Naive thymus-derived CD4-positive, alpha-beta T cell (primary cell): ENCODE data around the gene USP6NL. TPM values are rescaled to one million over a fixed set of nuclear protein-coding genes. Genes with fewer than 3 reads are reported as not detected.

ENCODE experiments used
- polyA plus RNA-seq, 2 donors: library from polyadenylated mRNA; unstranded; fragments of 300-500 nt; fragmentation: Illumina TruSeq; gene quantifications; one replicate each; pipeline ENCODE4 v1.2.3, GENCODE V29; 2021
- total RNA-seq, 6 experiments: library from RNA in 5 of 6; stranded (reverse) in 5 of 6; gene quantifications; 1 replicate in 5 of 6; 2 replicates in 1 of 6; pipeline ENCODE4 v1.2.3 and lab custom pipeline; 2021 to 2026

USP6NL gene
- total and polyA plus RNA-seq, 7 experiments from 2014 or later = 0.70 to 6.6 (median 4.6) TPM

Other genes starting within 250 kb of the USP6NL start
- gene ECHDC3, start 130.7 kb upstream of the USP6NL start, total RNA-seq = 1 to 10 TPM in 1 of 5 experiments, under 1 TPM in 1, not detected in 3; 0.74 to 2.5 TPM
- under 1 TPM; 0.36 to 0.39 TPM for gene ECHDC3, start 130.7 kb upstream of the USP6NL start, polyA plus RNA-seq
- gene PROSER2, start 211.7 kb upstream of the USP6NL start, total RNA-seq = 1 to 10 TPM in 4 of 5 experiments, under 1 TPM in 1; 0.07 to 4.9 (median 1.8) TPM
- 1 to 10 TPM; 2.5 to 3.0 TPM for gene PROSER2, start 211.7 kb upstream of the USP6NL start, polyA plus RNA-seq